Kidney epithelial cell (primary cell): ENCODE results near the gene NFKBIB. TPM values are rescaled to one million over a fixed set of nuclear protein-coding genes. Genes with fewer than 3 reads are reported as not detected.
"Not testable (repeated sequence)": the region's sequence is repeated elsewhere in the genome, so short reads cannot be mapped to it uniquely, and the experiment has no call there.

Experiments
- DNase-seq: peaks from one replicate; pipeline ENCODE4 v3.0.0-alpha.2; 2010; ENCODE audit warnings: low read depth
- H3K27me3 ChIP-seq: 2 replicates; pipeline ENCODE4 v1.6.0; 2011; ENCODE audit warnings: low read length; ENCODE audit not compliant: control insufficient read depth, insufficient read depth
- H3K36me3 ChIP-seq: 2 replicates; pipeline ENCODE4 v1.5.1; 2011; ENCODE audit warnings: low read length; ENCODE audit not compliant: control insufficient read depth, insufficient read depth
- H3K4me3 ChIP-seq: 2 replicates; pipeline ENCODE4 v1.5.1; 2011; ENCODE audit warnings: low read depth, mild to moderate bottlenecking, control low read depth, low read length
- total RNA-seq: library from RNA; depleted of rRNA; stranded (reverse); fragments of >200 nt; gene quantifications from 2 replicates; pipeline ENCODE4 v1.2.3, GENCODE V29; 2015
- TF ChIP-seq, protein P1 (sequence below): IDR thresholded peaks from 2 replicates; pipeline ENCODE4 v1.5.1; 2011; ENCODE audit warnings: mild to moderate bottlenecking, moderate library complexity, low read length, control low read depth, inconsistent platforms; ENCODE audit not compliant: insufficient read depth, poor library complexity, severe bottlenecking

NFKBIB gene
- total RNA-seq, 1 donor from 2014 or later: 41.7 TPM

DNA sequence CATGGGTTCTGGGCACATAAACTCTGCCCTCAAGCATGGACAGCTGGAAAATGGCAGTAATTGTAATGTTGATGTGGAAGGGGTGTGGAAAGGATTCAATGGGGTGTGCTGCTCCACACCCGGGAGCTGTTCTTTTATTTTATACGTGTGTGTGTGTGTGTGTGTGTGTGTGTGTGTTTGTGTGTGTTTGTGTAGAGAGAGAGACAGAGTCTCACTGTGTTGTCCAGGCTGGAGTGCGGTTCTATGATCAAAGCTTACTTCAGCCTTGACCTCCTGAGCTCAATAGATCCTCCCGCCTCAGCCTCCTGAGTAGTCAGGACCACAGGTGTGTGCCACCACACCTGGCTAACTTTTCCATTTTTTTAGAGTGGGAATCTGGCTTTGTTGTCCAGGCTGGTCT lies 33.8 kb downstream of the NFKBIB start:
- H3K4me3 ChIP-seq: no peak overlapping the region
- no peaks in the 10 kb centered on the region for H3K27me3 ChIP-seq
- TF ChIP-seq, protein P1, sequence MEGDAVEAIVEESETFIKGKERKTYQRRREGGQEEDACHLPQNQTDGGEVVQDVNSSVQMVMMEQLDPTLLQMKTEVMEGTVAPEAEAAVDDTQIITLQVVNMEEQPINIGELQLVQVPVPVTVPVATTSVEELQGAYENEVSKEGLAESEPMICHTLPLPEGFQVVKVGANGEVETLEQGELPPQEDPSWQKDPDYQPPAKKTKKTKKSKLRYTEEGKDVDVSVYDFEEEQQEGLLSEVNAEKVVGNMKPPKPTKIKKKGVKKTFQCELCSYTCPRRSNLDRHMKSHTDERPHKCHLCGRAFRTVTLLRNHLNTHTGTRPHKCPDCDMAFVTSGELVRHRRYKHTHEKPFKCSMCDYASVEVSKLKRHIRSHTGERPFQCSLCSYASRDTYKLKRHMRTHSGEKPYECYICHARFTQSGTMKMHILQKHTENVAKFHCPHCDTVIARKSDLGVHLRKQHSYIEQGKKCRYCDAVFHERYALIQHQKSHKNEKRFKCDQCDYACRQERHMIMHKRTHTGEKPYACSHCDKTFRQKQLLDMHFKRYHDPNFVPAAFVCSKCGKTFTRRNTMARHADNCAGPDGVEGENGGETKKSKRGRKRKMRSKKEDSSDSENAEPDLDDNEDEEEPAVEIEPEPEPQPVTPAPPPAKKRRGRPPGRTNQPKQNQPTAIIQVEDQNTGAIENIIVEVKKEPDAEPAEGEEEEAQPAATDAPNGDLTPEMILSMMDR: no peak
- DNase-seq: no peak
- H3K36me3 ChIP-seq: peaks cover 1% of the 10 kb centered on the region

DNA sequence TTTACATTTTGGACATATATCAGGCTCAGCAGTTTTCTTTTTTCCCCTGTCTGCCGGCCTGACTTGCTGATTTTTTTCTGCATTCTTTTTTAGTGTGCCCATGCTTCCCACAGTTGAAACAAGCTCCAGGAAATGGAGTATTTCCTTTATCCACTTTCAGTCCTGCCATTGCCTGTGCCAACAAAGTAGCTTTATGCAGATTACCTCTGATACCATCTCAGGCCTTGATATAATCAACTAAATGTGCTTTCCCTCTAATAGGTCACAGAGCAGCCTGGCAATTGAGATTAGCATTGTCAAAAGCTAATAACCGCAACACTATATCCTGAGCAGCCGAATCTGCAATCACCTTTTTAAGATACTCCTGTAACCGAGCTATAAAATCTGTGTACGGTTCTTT lies 40.2 kb downstream of the NFKBIB start:
- Histone ChIP-seq H3K27me3 (no peaks in the 10 kb centered on the region), H3K4me3 (no peak overlapping the region), H3K36me3 (no peaks in the 10 kb centered on the region)
- TF ChIP-seq, protein P1: no peak
- no peak for DNase-seq

DNA sequence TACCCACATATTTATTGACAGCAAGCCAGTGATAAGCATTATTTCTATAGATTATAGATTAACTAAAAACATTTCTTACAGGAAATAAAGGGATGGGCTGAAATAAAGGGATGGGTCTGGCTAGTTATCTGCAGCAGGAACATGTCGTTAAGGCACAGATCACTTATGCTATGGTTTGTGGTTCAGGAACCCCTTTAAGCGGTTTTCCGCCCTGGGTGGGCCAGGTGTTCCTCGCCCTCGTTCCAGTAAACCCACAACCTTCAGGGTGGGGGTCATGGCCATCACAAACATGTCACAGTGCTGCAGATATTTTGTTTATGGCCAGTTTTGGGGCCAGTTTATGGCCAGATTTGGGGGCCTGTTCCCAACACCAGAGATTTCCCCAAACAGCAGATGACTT lies 41.7 kb downstream of the NFKBIB start:
- DNase-seq, H3K4me3 ChIP-seq, H3K27me3 ChIP-seq, H3K36me3 ChIP-seq: not testable (repeated sequence)

DNA sequence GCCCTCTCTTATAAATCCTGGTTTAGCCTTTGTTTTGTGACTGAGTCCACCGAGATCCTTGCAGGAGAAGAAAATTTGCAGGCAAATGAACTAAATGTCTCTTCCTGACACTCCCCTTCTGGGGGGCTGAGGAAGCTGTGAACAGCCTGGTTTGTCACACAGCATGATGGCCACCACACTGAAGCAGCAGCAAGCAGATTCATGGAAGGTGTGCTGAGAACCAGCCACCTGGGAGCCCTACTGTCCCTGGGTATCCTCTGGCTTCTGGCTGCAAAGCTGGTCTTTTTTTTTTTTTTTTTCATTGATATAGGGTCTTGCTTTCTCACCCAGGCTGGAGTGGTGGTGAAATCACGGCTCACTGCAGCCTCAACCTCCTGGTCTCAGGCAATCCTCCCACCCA lies 42.2 kb downstream of the NFKBIB start:
- Histone ChIP-seq H3K36me3 (peaks cover 2% of the 10 kb centered on the region), H3K4me3 (no peak overlapping the region), H3K27me3 (no peaks in the 10 kb centered on the region)
- TF ChIP-seq, protein P1: no peak
- DNase-seq: no peak

- Histone ChIP-seq H3K36me3 (peaks cover 2% of the 10 kb centered on the region), H3K27me3 (no peaks in the 10 kb centered on the region), H3K4me3 (no peak overlapping the region)
- DNase-seq: no peak
- TF ChIP-seq, protein P1: no peak
Measured at GRCh38 chr19:38942471-38943181, 42.9 kb downstream of the NFKBIB start.

DNA sequence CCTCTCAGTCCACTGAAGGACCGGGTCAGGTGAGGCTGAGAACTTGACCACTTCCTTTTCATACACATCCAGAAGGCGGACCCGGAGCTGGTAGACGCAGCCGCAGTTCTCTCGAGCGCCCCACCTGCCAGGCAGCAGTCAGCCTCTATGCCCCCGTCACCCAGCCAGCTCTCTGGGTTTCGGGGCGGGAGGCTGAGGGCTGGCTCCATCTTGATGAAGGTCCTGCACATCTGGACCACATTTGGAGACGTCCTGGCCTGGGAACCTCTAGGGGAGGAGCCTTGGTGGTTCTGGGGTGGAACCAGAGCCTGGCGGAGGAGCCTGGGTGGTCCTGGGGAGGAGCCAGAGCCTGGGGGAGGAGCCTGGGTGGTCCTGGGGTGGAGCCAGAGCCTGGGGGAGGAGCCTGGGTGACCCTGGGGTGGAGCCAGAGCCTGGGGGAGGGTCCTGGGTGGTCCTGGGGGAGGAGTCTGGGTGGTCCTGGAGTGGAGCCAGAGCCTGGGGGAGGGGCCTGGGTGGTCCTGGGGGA lies 45.3 kb downstream of the NFKBIB start:
- Histone ChIP-seq H3K36me3 (peaks cover 2% of the 10 kb centered on the region), H3K4me3 (no peak overlapping the region), H3K27me3 (no peaks in the 10 kb centered on the region)
- no peak for DNase-seq
- TF ChIP-seq, protein P1: no peak
